ENCODE results near the gene TSHZ2.

GRCh38 chr20:53101992-53102760 is 130.0 kb downstream of the TSHZ2 start:
- TF ChIP-seq CTCF (IDR thresholded peaks at IDR 0.05; ENCODE audit: extremely low read depth in 1 of 2, insufficient read depth in 1 of 2, low read depth in 1 of 2, low read length in 2 of 2) (no peak), POLR2A (IDR thresholded peaks at IDR 0.05; ENCODE audit: low read depth, low read length) (no peak), MYC (IDR thresholded peaks at IDR 0.05; ENCODE audit: low read depth, low read length) (no peak), MAX (IDR thresholded peaks at IDR 0.05; ENCODE audit: insufficient read depth, insufficient read length) (no peak), EZH2 (IDR thresholded peaks at IDR 0.05; ENCODE audit: borderline replicate concordance, low read depth, low read length, severe bottlenecking) (no peak), JUN (IDR thresholded peaks at IDR 0.05; ENCODE audit: borderline replicate concordance, insufficient read depth, insufficient read length, low read depth) (no peak)
